WTC11 (cell line): Measurements from ENCODE around the gene HIPK2. TPM values are rescaled to one million over a fixed set of nuclear protein-coding genes. Genes with fewer than 3 reads are reported as not detected.
A peak's percentile ranks its signal among the peaks of the same experiment; 100 is the strongest.

Experiments
- ATAC-seq: fragments of 200-7000 bp; cut with Tn5 transposase; 2 replicates; pipeline ENCODE4 v1.10.0; 2021; ENCODE audit warnings: mild to moderate bottlenecking, moderate library complexity
- CTCF ChIA-PET: fragments of 300-600 bp; sonication (Branson Sonifier 250); formaldehyde crosslinking; loops from one replicate; lab custom pipeline; 2021; ENCODE audit warnings: antibody characterized with exemption; lab: Charles Lee
- POLR2A ChIA-PET: fragments of 350-600 bp; sonication (Branson Sonifier 250); formaldehyde crosslinking; loops from one replicate; lab custom pipeline; 2021; ENCODE audit warnings: antibody characterized with exemption; lab: Charles Lee
- DNase-seq: peaks from one replicate; pipeline ENCODE4 v3.0.0; 2021; ENCODE audit warnings: low spot score
- H3K27ac Mint-ChIP-seq: 2 replicates; pipeline ENCODE4 v1.8.0; 2021; ENCODE audit warnings: mixed read lengths
- H3K27me3 Mint-ChIP-seq: 2 replicates; pipeline ENCODE4 v1.8.0; 2021; ENCODE audit warnings: low read depth, mild to moderate bottlenecking, moderate library complexity, mixed read lengths
- H3K36me3 Mint-ChIP-seq: 2 replicates; pipeline ENCODE4 v1.8.0; 2021; ENCODE audit warnings: mixed read lengths
- H3K4me1 Mint-ChIP-seq: 2 replicates; pipeline ENCODE4 v1.8.0; 2022; ENCODE audit warnings: mixed read lengths
- H3K4me3 Mint-ChIP-seq: 2 replicates; pipeline ENCODE4 v1.8.0; 2021; ENCODE audit warnings: mild to moderate bottlenecking, moderate library complexity, mixed read lengths
- H3K9me3 Mint-ChIP-seq: 2 replicates; pipeline ENCODE4 v1.8.0; 2021; ENCODE audit warnings: mixed read lengths
- CDX4 ChIP-seq: fragments of 250-450 bp; sonication (Bioruptor Pico); IDR thresholded peaks from 2 replicates; pipeline ENCODE4 v1.9.0; 2021; ENCODE audit warnings: moderate library complexity, mild to moderate bottlenecking, inconsistent platforms, borderline replicate concordance
- CREM ChIP-seq: sonication (generic); formaldehyde crosslinking; IDR thresholded peaks from 2 replicates; pipeline ENCODE4 v1.8.1; 2022; ENCODE audit warnings: mild to moderate bottlenecking, missing genetic modification reagents, moderate library complexity
- EMX1 ChIP-seq: fragments of 250-450 bp; sonication (Bioruptor Pico); IDR thresholded peaks from 2 replicates; pipeline ENCODE4 v1.8.0; 2021; ENCODE audit warnings: mild to moderate bottlenecking
- HMGA2 ChIP-seq: fragments of 250-450 bp; sonication (Bioruptor Pico); IDR thresholded peaks from 2 replicates; pipeline ENCODE4 v1.4.0; 2021; ENCODE audit warnings: mild to moderate bottlenecking, moderate library complexity
- IRF2 ChIP-seq: sonication (generic); formaldehyde crosslinking; IDR thresholded peaks from 2 replicates; pipeline ENCODE4 v1.8.0; 2022; ENCODE audit warnings: low read depth, missing genetic modification reagents, borderline replicate concordance
- MLX ChIP-seq: sonication (generic); formaldehyde crosslinking; IDR thresholded peaks from 2 replicates; pipeline ENCODE4 v1.8.1; 2023; ENCODE audit warnings: mild to moderate bottlenecking, missing genetic modification reagents, moderate library complexity
- MYBL2 ChIP-seq: sonication (generic); formaldehyde crosslinking; IDR thresholded peaks from 2 replicates; pipeline ENCODE4 v1.8.1; 2023; ENCODE audit warnings: mild to moderate bottlenecking, moderate library complexity, missing genetic modification reagents
- NFATC4 ChIP-seq: fragments of 250-450 bp; sonication (Bioruptor Pico); IDR thresholded peaks from 2 replicates; pipeline ENCODE4 v1.9.0; 2021; ENCODE audit warnings: mild to moderate bottlenecking
- PRRX2 ChIP-seq: fragments of 250-450 bp; sonication (Bioruptor Pico); IDR thresholded peaks from 2 replicates; pipeline ENCODE4 v1.8.0; 2021; ENCODE audit warnings: mild to moderate bottlenecking
- SMAD3 ChIP-seq: sonication (generic); formaldehyde crosslinking; IDR thresholded peaks from 2 replicates; pipeline ENCODE4 v1.8.0; 2022; ENCODE audit warnings: missing genetic modification reagents, mild to moderate bottlenecking, borderline replicate concordance
- SP1 ChIP-seq: sonication (generic); formaldehyde crosslinking; conservative IDR thresholded peaks from 2 replicates; pipeline ENCODE4 v1.8.1; 2022; ENCODE audit warnings: missing genetic modification reagents
- TEAD1 ChIP-seq: sonication (generic); formaldehyde crosslinking; IDR thresholded peaks from 2 replicates; pipeline ENCODE4 v1.8.0; 2022; ENCODE audit warnings: mild to moderate bottlenecking, missing genetic modification reagents
- TP53 ChIP-seq: sonication (generic); formaldehyde crosslinking; IDR thresholded peaks from 2 replicates; pipeline ENCODE4 v1.8.1; 2023; ENCODE audit warnings: mild to moderate bottlenecking, missing genetic modification reagents
- ZNF121 ChIP-seq: sonication (generic); formaldehyde crosslinking; IDR thresholded peaks from 2 replicates; pipeline ENCODE4 v1.8.0; 2023; ENCODE audit warnings: missing genetic modification reagents
- ZNF317 ChIP-seq: sonication (generic); formaldehyde crosslinking; IDR thresholded peaks from 2 replicates; pipeline ENCODE4 v1.8.1; 2023; ENCODE audit warnings: low read depth, mild to moderate bottlenecking, moderate library complexity, missing genetic modification reagents, borderline replicate concordance
- ZNF423 ChIP-seq: fragments of 250-450 bp; sonication (Bioruptor Pico); IDR thresholded peaks from 2 replicates; pipeline ENCODE4 v2.1.2; 2022; ENCODE audit warnings: mild to moderate bottlenecking, moderate library complexity
- ZNF671 ChIP-seq: fragments of 250-450 bp; sonication (Bioruptor Pico); IDR thresholded peaks from 2 replicates; pipeline ENCODE4 v1.8.0; 2021; ENCODE audit warnings: mild to moderate bottlenecking
- total RNA-seq: library from RNA; stranded (reverse); gene quantifications from 3 replicates; pipeline ENCODE4 v1.2.3, GENCODE V29; 2021
- TF ChIP-seq, protein P1 (sequence below): sonication (generic); formaldehyde crosslinking; IDR thresholded peaks from 2 replicates; pipeline ENCODE4 v1.8.0; 2022; ENCODE audit warnings: mild to moderate bottlenecking, missing genetic modification reagents
- TF ChIP-seq, protein P2 (sequence below): sonication (generic); formaldehyde crosslinking; IDR thresholded peaks from 2 replicates; pipeline ENCODE4 v1.8.1; 2023; ENCODE audit warnings: mild to moderate bottlenecking, moderate library complexity, missing genetic modification reagents
- TF ChIP-seq, protein P3 (sequence below): sonication (generic); formaldehyde crosslinking; conservative IDR thresholded peaks from 2 replicates; pipeline ENCODE4 v1.8.1; 2023; ENCODE audit warnings: mild to moderate bottlenecking, low read depth, missing genetic modification reagents, moderate library complexity

HIPK2 gene
- total RNA-seq, 1 experiment from 2014 or later: 25.3 TPM

DNA sequence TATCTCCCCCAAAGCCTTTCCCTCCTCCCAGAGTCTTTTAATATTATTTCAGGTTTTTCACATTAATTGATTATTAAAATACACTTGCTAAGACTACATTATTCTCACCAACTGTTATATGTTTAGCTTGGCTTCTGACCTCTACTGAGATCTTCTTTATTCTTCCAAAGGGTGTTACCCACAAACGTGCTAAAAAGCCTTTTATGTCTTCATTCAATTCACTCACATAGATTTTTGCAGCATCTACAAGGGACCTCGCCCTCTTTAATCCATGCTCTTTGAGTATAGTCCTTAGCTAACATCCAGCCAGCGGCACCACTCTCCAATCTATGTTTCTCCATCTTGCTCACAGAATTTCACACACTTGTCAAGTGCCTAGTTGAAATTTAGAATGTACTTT is 115.9 kb downstream of the HIPK2 start:
- Mint-ChIP-seq H3K4me3 (no peak overlapping the region), H3K27ac (no peak overlapping the region), H3K4me1 (peaks cover 36% of the 10 kb centered on the region), H3K36me3 (no peaks in the 10 kb centered on the region), H3K9me3 (no peaks in the 10 kb centered on the region), H3K27me3 (no peaks in the 10 kb centered on the region)
- ChIA-PET CTCF (interaction anchor here (1.4 to 3.2 kb wide), 2 partner anchors 11 to 16 kb away, joined by 4 to 15 read pairs; no protein-coding TSS in a partner anchor), POLR2A (interaction anchor here (0.5 kb wide), 2 partner anchors 8 to 16 kb away, joined by 3 to 8 read pairs; no protein-coding TSS in a partner anchor)
- ATAC-seq (no peak), DNase-seq (no peak)
- TF ChIP-seq ZNF121 (no peak), PRRX2 (CRISPR knock-in tag) (no peak), MYBL2 (CRISPR knock-in tag) (no peak), SMAD3 (CRISPR knock-in tag) (no peak), IRF2 (no peak), CREM (CRISPR knock-in tag) (no peak), ZNF671 (no peak), TEAD1 (CRISPR knock-in tag) (no peak), TP53 (CRISPR knock-in tag) (no peak), EMX1 (CRISPR knock-in tag) (no peak), MLX (CRISPR knock-in tag) (no peak), CDX4 (no peak), ZNF317 (no peak)
- TF ChIP-seq, protein P1, sequence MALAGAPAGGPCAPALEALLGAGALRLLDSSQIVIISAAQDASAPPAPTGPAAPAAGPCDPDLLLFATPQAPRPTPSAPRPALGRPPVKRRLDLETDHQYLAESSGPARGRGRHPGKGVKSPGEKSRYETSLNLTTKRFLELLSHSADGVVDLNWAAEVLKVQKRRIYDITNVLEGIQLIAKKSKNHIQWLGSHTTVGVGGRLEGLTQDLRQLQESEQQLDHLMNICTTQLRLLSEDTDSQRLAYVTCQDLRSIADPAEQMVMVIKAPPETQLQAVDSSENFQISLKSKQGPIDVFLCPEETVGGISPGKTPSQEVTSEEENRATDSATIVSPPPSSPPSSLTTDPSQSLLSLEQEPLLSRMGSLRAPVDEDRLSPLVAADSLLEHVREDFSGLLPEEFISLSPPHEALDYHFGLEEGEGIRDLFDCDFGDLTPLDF (CRISPR knock-in tag): no peak

DNA sequence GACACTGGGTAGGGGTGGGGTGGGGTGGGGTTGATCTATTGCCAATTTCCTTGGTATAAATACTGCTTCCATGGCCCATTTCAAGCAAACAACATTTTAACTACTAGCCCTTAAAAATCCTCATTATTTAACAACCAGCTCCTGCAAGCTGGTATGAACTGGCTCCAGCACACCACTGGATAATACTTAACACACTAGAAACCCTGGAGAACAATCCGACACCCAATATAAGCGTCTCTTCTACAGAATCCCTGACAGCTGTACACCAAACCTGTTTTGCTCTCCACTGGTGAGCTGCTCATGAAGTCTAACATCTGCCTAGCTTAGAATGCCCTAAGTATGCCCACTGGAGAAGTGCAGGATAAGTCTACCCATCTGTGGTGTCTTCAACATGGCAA is 116.8 kb downstream of the HIPK2 start:
- DNase-seq (no peak), ATAC-seq (no peak)
- Mint-ChIP-seq H3K9me3 (no peaks in the 10 kb centered on the region), H3K4me1 (peaks cover 36% of the 10 kb centered on the region), H3K27me3 (no peaks in the 10 kb centered on the region), H3K36me3 (no peaks in the 10 kb centered on the region), H3K4me3 (no peak overlapping the region), H3K27ac (peak overlapping the region; percentile 15; the same call in 1 of the 2 replicates)
- TF ChIP-seq ZNF423 (CRISPR knock-in tag) (no peak), MYBL2 (CRISPR knock-in tag) (no peak), NFATC4 (no peak), SP1 (CRISPR knock-in tag) (no peak), HMGA2 (CRISPR knock-in tag) (no peak)
- TF ChIP-seq, protein P2, sequence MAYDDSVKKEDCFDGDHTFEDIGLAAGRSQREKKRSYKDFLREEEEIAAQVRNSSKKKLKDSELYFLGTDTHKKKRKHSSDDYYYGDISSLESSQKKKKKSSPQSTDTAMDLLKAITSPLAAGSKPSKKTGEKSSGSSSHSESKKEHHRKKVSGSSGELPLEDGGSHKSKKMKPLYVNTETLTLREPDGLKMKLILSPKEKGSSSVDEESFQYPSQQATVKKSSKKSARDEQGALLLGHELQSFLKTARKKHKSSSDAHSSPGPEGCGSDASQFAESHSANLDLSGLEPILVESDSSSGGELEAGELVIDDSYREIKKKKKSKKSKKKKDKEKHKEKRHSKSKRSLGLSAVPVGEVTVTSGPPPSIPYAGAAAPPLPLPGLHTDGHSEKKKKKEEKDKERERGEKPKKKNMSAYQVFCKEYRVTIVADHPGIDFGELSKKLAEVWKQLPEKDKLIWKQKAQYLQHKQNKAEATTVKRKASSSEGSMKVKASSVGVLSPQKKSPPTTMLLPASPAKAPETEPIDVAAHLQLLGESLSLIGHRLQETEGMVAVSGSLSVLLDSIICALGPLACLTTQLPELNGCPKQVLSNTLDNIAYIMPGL (CRISPR knock-in tag): no peak
- TF ChIP-seq, protein P3, sequence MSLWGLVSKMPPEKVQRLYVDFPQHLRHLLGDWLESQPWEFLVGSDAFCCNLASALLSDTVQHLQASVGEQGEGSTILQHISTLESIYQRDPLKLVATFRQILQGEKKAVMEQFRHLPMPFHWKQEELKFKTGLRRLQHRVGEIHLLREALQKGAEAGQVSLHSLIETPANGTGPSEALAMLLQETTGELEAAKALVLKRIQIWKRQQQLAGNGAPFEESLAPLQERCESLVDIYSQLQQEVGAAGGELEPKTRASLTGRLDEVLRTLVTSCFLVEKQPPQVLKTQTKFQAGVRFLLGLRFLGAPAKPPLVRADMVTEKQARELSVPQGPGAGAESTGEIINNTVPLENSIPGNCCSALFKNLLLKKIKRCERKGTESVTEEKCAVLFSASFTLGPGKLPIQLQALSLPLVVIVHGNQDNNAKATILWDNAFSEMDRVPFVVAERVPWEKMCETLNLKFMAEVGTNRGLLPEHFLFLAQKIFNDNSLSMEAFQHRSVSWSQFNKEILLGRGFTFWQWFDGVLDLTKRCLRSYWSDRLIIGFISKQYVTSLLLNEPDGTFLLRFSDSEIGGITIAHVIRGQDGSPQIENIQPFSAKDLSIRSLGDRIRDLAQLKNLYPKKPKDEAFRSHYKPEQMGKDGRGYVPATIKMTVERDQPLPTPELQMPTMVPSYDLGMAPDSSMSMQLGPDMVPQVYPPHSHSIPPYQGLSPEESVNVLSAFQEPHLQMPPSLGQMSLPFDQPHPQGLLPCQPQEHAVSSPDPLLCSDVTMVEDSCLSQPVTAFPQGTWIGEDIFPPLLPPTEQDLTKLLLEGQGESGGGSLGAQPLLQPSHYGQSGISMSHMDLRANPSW (CRISPR knock-in tag): no peak
- ChIA-PET POLR2A (interaction anchor here (0.8 kb wide), 1 partner anchor 345 kb away, joined by 3 read pairs; no protein-coding TSS in a partner anchor), CTCF (interaction anchor here (1.4 to 3.2 kb wide), 2 partner anchors 12 to 15 kb away, joined by 4 to 15 read pairs; no protein-coding TSS in a partner anchor)
